MM.1S (cell line): ENCODE results near the gene NELL1.

Source experiments
- DNase-seq: peaks from one replicate; pipeline ENCODE4 v3.0.0-alpha.2; 2015
- H2AFZ ChIP-seq: fragments of 300-600 bp; sonication (generic); 2 replicates; pipeline ENCODE4 v1.6.0; 2016; ENCODE audit warnings: antibody characterized with exemption, low read length
- H3F3A ChIP-seq: fragments of 300-600 bp; sonication (generic); 2 replicates; pipeline ENCODE4 v1.6.1; 2016; ENCODE audit warnings: mild to moderate bottlenecking, antibody characterized with exemption, low read length, moderate library complexity, mixed read lengths; ENCODE audit not compliant: insufficient read depth
- H3K27ac ChIP-seq: fragments of 300-600 bp; sonication (generic); 2 replicates; pipeline ENCODE4 v1.5.1; 2016; ENCODE audit warnings: mild to moderate bottlenecking, low read length
- H3K27me3 ChIP-seq: fragments of 300-600 bp; sonication (generic); replicated peaks from 2 replicates; pipeline ENCODE4 v1.6.0; 2016; ENCODE audit warnings: low read length; ENCODE audit not compliant: insufficient read depth
- H3K36me3 ChIP-seq: fragments of 300-600 bp; sonication (generic); replicated peaks from 2 replicates; pipeline ENCODE4 v1.6.1; 2016; ENCODE audit warnings: mild to moderate bottlenecking, low read length, mixed read lengths; ENCODE audit not compliant: insufficient read depth
- H3K4me1 ChIP-seq: fragments of 300-600 bp; sonication (generic); 2 replicates; pipeline ENCODE4 v1.6.1; 2016; ENCODE audit warnings: low read length, mixed read lengths
- H3K4me2 ChIP-seq: fragments of 300-600 bp; sonication (generic); 2 replicates; pipeline ENCODE4 v1.6.0; 2016; ENCODE audit warnings: low read depth, low read length
- H3K4me3 ChIP-seq: fragments of 300-600 bp; sonication (generic); 2 replicates; pipeline ENCODE4 v1.5.1; 2016; ENCODE audit warnings: low read length, mixed read lengths
- H3K79me2 ChIP-seq: fragments of 300-600 bp; sonication (generic); 2 replicates; pipeline ENCODE4 v1.6.1; 2016; ENCODE audit warnings: mixed run types, low read length, mixed read lengths
- H3K9ac ChIP-seq: fragments of 300-600 bp; sonication (generic); 2 replicates; pipeline ENCODE4 v1.6.1; 2016; ENCODE audit warnings: low read length, mixed read lengths
- H3K9me2 ChIP-seq: fragments of 300-600 bp; sonication (generic); replicated peaks from 2 replicates; pipeline ENCODE4 v1.6.1; 2016; ENCODE audit warnings: mild to moderate bottlenecking, low read length, mixed read lengths; ENCODE audit not compliant: insufficient read depth
- H3K9me3 ChIP-seq: fragments of 300-600 bp; sonication (generic); replicated peaks from 2 replicates; pipeline ENCODE4 v1.6.1; 2016; ENCODE audit warnings: mild to moderate bottlenecking, low read length, mixed read lengths; ENCODE audit not compliant: insufficient read depth
- H4K20me1 ChIP-seq: fragments of 300-600 bp; sonication (generic); 2 replicates; pipeline ENCODE4 v1.6.1; 2016; ENCODE audit warnings: mild to moderate bottlenecking, low read length, moderate library complexity, mixed read lengths; ENCODE audit not compliant: insufficient read depth
- CTCF ChIP-seq: fragments of 300-600 bp; sonication (generic); IDR thresholded peaks from 2 replicates; pipeline ENCODE4 v1.5.1; 2016; ENCODE audit warnings: antibody characterized with exemption, low read length, mixed read lengths
- EZH2 ChIP-seq: fragments of 300-600 bp; sonication (generic); optimal IDR thresholded peaks from 2 replicates; pipeline ENCODE3; 2017; ENCODE audit warnings: low read depth, mild to moderate bottlenecking, antibody characterized with exemption, low read length, mixed read lengths
- EZH2phosphoT487 ChIP-seq: fragments of 300-600 bp; sonication (generic); IDR thresholded peaks from 2 replicates; pipeline ENCODE4 v1.6.1; 2018; ENCODE audit warnings: antibody characterized with exemption, low read length

Gene NELL1

DNA sequence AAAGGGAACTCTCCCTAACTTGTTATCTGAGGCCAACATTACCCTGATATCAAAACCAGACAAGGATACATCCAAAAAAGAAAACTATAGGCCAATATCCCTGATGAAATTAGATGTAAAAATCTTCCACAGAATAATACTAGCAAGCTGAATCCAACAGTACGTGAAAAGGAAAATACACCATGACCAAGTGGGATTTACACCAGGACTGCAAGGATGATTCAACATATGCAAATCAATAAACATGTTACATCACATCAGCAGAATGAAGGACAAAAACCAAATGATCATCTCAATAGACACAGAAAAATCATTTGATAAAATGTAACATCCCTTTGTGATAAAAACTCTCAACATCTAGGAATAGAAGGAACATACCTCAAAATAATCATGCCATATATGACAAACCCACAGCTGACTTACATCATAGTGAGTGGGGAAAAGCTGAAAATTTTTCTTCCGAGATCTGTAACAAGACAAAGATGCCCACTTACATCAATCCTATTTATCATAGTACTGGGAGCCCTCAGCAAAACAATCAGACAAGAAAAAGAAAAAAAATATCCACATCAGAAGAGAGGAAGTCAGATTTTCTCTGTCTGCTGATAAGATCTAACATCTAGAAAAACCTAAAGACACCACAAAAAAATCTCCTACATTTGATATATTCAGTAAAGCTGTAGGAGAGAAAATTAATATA, 820.2 kb downstream of the NELL1 start:
- no peaks in the 10 kb centered on the region for H3K79me2 ChIP-seq
- H3K9me2 ChIP-seq, result no peaks in the 10 kb centered on the region
- H3K9me3 ChIP-seq, result no peaks in the 10 kb centered on the region
- no peaks in the 10 kb centered on the region for H4K20me1 ChIP-seq
- no peaks in the 10 kb centered on the region for H3F3A ChIP-seq
- no peaks in the 10 kb centered on the region for H3K36me3 ChIP-seq
- no peak overlapping the region for H3K4me2 ChIP-seq
- H3K9ac ChIP-seq, result no peak overlapping the region
- no peak overlapping the region for H3K4me3 ChIP-seq
- H2AFZ ChIP-seq, result no peak overlapping the region
- no peaks in the 10 kb centered on the region for H3K27me3 ChIP-seq
- DNase-seq, result no peak
- no peak overlapping the region for H3K27ac ChIP-seq
- TF ChIP-seq EZH2 (no peak), EZH2phosphoT487 (no peak), CTCF (no peak)
- H3K4me1 ChIP-seq, result no peaks in the 10 kb centered on the region

- TF ChIP-seq EZH2phosphoT487, result no peak
- no peak for TF ChIP-seq EZH2
- no peak for TF ChIP-seq CTCF
- Histone ChIP-seq H3K79me2 (no peaks in the 10 kb centered on the region), H2AFZ (no peak overlapping the region), H3K9me2 (no peaks in the 10 kb centered on the region), H3K4me3 (no peak overlapping the region), H3K27me3 (no peaks in the 10 kb centered on the region), H3K9me3 (no peaks in the 10 kb centered on the region), H3K4me1 (no peaks in the 10 kb centered on the region), H3K27ac (no peak overlapping the region), H3K4me2 (no peak overlapping the region), H4K20me1 (no peaks in the 10 kb centered on the region), H3K9ac (no peak overlapping the region), H3F3A (no peaks in the 10 kb centered on the region), H3K36me3 (no peaks in the 10 kb centered on the region)
- no peak for DNase-seq
These were observed 823.5 kb downstream of the NELL1 start for GRCh38 chr11:21492931-21493330.

DNA sequence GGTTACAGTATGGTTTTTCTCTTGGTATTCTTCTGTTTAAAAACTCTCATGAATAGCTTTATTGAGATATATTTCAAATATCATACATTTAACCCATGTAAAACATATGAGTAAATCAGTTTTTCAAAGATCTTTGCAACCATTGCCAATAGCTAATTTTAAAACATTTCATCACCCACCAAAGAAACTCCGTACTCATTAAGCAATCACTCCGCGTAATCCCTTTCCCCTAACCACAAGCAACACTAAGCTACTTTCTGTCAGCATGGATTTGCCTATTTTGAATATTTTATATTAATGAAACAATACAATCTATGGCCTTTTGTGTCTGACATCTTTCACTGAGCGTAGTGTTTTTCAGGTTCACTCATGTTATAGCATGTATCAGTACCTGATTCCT, 825.6 kb downstream of the NELL1 start:
- Histone ChIP-seq H3K27me3 (no peaks in the 10 kb centered on the region), H4K20me1 (no peaks in the 10 kb centered on the region), H3K27ac (no peak overlapping the region), H2AFZ (no peak overlapping the region), H3K9ac (no peak overlapping the region), H3K9me3 (no peaks in the 10 kb centered on the region), H3K36me3 (no peaks in the 10 kb centered on the region), H3K4me2 (no peak overlapping the region), H3K4me3 (no peak overlapping the region), H3F3A (no peaks in the 10 kb centered on the region), H3K4me1 (no peaks in the 10 kb centered on the region), H3K9me2 (no peaks in the 10 kb centered on the region), H3K79me2 (no peaks in the 10 kb centered on the region)
- no peak for TF ChIP-seq CTCF
- no peak for TF ChIP-seq EZH2phosphoT487
- TF ChIP-seq EZH2, result no peak
- no peak for DNase-seq
